PC-9 (cell line): ENCODE results near the gene EGFLAM.

Experiments used
- CTCF ChIP-seq: fragments of 200-600 bp; sonication (generic); conservative IDR thresholded peaks from 2 replicates; pipeline ENCODE4 v1.6.1; 2017; ENCODE audit warnings: mixed run types, antibody characterized with exemption, mild to moderate bottlenecking, moderate library complexity
- EZH2 ChIP-seq: fragments of 200-600 bp; sonication (generic); IDR thresholded peaks from 2 replicates; pipeline ENCODE4 v1.8.0; 2017; ENCODE audit warnings: antibody characterized with exemption, low read depth

DNA sequence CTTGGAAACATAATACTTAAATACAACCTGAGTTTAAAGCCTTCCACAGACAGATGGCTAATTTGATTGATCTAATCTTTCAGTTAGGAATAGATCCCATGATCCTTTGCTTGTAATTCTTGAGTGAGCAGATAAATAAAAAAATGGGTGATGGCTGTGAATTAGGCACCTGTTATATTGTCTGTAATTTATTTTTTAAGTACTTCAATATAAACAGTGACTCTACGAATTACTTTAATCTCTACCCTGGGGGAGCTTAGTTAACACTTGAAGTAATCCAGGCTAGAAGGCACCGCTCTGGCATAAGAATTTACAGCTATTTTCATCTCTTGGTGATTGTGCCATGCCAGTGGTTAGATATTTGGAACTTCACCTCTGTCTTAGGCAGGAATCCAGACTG lies 9.0 kb downstream of the EGFLAM start:
- TF ChIP-seq CTCF (no peak), EZH2 (no peak)
